ENCODE results near the gene ZNF180. TPM values are rescaled to one million over a fixed set of nuclear protein-coding genes. Genes with fewer than 3 reads are reported as not detected.
"Not testable (repeated sequence)": the region's sequence is repeated elsewhere in the genome, so short reads cannot be mapped to it uniquely, and the experiment has no call there.

ZNF180 gene
- total RNA-seq, 1 experiment from 2014 or later = 15.7 TPM

- no peak for DNase-seq (ENCODE audit: low read depth)
Observed at GRCh38 chr19:44498988-44499387, 1.3 kb downstream of the ZNF180 start.

GRCh38 chr19:44496711-44497110, 3.6 kb downstream of the ZNF180 start:
- DNase-seq (ENCODE audit: low read depth) = no peak

GRCh38 chr19:44476559-44477408, 23.5 kb downstream of the ZNF180 start:
- peak; percentile 34 for DNase-seq (ENCODE audit: low read depth)

- not testable (repeated sequence) for DNase-seq (ENCODE audit: low read depth)
Observed at GRCh38 chr19:44468730-44469129, 31.6 kb downstream of the ZNF180 start.

- peak; percentile 26 for DNase-seq (ENCODE audit: low read depth)
Observed at GRCh38 chr19:44462600-44463286, 37.6 kb downstream of the ZNF180 start.

GRCh38 chr19:44456016-44456415, 44.3 kb downstream of the ZNF180 start:
- not testable (repeated sequence) for DNase-seq (ENCODE audit: low read depth)

GRCh38 chr19:44455100-44455499, 45.2 kb downstream of the ZNF180 start:
- no peak for DNase-seq (ENCODE audit: low read depth)

- DNase-seq (ENCODE audit: low read depth) = no peak
Observed at GRCh38 chr19:44452367-44452766, 48.0 kb downstream of the ZNF180 start.

GRCh38 chr19:44451687-44452086, 48.6 kb downstream of the ZNF180 start:
- DNase-seq (ENCODE audit: low read depth) = no peak

GRCh38 chr19:44447916-44448674, 52.2 kb downstream of the ZNF180 start, which contains the start of gene ZNF229:
TSS of gene ZNF229 (minus strand) at chr19:44448472. CDS start at chr19:44442847, 5,625 bp downstream.
- DNase-seq (ENCODE audit: low read depth) = peak; percentile 84

GRCh38 chr19:44438441-44438840, 61.9 kb downstream of the ZNF180 start:
- no peak for DNase-seq (ENCODE audit: low read depth)

- DNase-seq (ENCODE audit: low read depth) = no peak
Observed at GRCh38 chr19:44435441-44435840, 64.9 kb downstream of the ZNF180 start.

- DNase-seq (ENCODE audit: low read depth) = peak; percentile 1
Observed at GRCh38 chr19:44430956-44431355, 69.4 kb downstream of the ZNF180 start.

Other genes starting within 250 kb of the ZNF180 start
- 0.06 and 0.46 TPM in 2 replicates for gene ZNF233, start 240.6 kb downstream of the ZNF180 start, total RNA-seq (2014; rRNA removed)
- 1.7 and 3.5 TPM in 2 replicates for gene ZNF235, start 195.5 kb downstream of the ZNF180 start, total RNA-seq (2014; rRNA removed)
- gene ZNF112, start 143.8 kb downstream of the ZNF180 start, total RNA-seq (2014; rRNA removed) = 6.2 and 7.0 TPM in 2 replicates
- 1.4 and 2.2 TPM in 2 replicates for gene ZNF285, start 98.9 kb downstream of the ZNF180 start, total RNA-seq (2014; rRNA removed)
- 3.2 and 3.4 TPM in 2 replicates for gene ZNF229, start 52.0 kb downstream of the ZNF180 start, total RNA-seq (2014; rRNA removed)
- gene CEACAM20, start 29.2 kb upstream of the ZNF180 start, total RNA-seq (2014; rRNA removed) = not detected in 2 replicates
- not detected in 2 replicates for gene IGSF23, start 113.0 kb upstream of the ZNF180 start, total RNA-seq (2014; rRNA removed)
- gene PVR, start 143.4 kb upstream of the ZNF180 start, total RNA-seq (2014; rRNA removed) = 52.1 and 54.3 TPM in 2 replicates
- 0.06 and 0.13 TPM in 2 replicates for gene CEACAM19, start 171.0 kb upstream of the ZNF180 start, total RNA-seq (2014; rRNA removed)
- gene CEACAM16, start 198.6 kb upstream of the ZNF180 start, total RNA-seq (2014; rRNA removed) = not detected in 2 replicates
- gene BCL3, start 248.2 kb upstream of the ZNF180 start, total RNA-seq (2014; rRNA removed) = 10.0 and 18.1 TPM in 2 replicates

Data from LHCN-M2 (cell line).